ENCODE results near the gene SLC35B3.
"Not testable (repeated sequence)": the region's sequence is repeated elsewhere in the genome, so short reads cannot be mapped to it uniquely, and the experiment has no call there.

SLC35B3 gene

GRCh38 chr6:8435093-8435844 lies at the start of gene SLC35B3:
Gene SLC35B3 (minus strand): TSS chr6:8435545.
- Mint-ChIP-seq H3K27me3 (ENCODE audit: low read depth) (no peaks in the 10 kb centered on the region), H3K4me1 (ENCODE audit: low read depth) (peaks cover 33% of the 10 kb centered on the region), H3K36me3 (ENCODE audit: low read depth) (peaks cover 15% of the 10 kb centered on the region), H3K27ac (peak within 1 kb of the TSS; percentile 97), H3K9me3 (no peaks in the 10 kb centered on the region), H3K4me3 (peak within 1 kb of the TSS; percentile 94)
- peak; percentile 99 for DNase-seq (ENCODE audit: low spot score)

GRCh38 chr6:8483650-8484049 lies 48.3 kb upstream of the SLC35B3 start:
- Mint-ChIP-seq H3K9me3 (no peaks in the 10 kb centered on the region), H3K27me3 (ENCODE audit: low read depth) (no peaks in the 10 kb centered on the region), H3K36me3 (ENCODE audit: low read depth) (no peaks in the 10 kb centered on the region), H3K27ac (no peak overlapping the region), H3K4me3 (no peak overlapping the region), H3K4me1 (ENCODE audit: low read depth) (peaks cover 2% of the 10 kb centered on the region)
- DNase-seq (ENCODE audit: low spot score), result no peak

- no peak for DNase-seq (ENCODE audit: low spot score)
- Mint-ChIP-seq H3K27me3 (ENCODE audit: low read depth) (no peaks in the 10 kb centered on the region), H3K9me3 (no peaks in the 10 kb centered on the region), H3K27ac (no peak overlapping the region), H3K4me3 (no peak overlapping the region), H3K4me1 (ENCODE audit: low read depth) (peaks cover 2% of the 10 kb centered on the region), H3K36me3 (ENCODE audit: low read depth) (no peaks in the 10 kb centered on the region)
Observed at GRCh38 chr6:8481727-8482126, 46.4 kb upstream of the SLC35B3 start.

- no peak for DNase-seq (ENCODE audit: low spot score)
- H3K27ac Mint-ChIP-seq, result no peak overlapping the region
- no peaks in the 10 kb centered on the region for H3K36me3 Mint-ChIP-seq (ENCODE audit: low read depth)
- no peaks in the 10 kb centered on the region for H3K4me1 Mint-ChIP-seq (ENCODE audit: low read depth)
- no peak overlapping the region for H3K4me3 Mint-ChIP-seq
- H3K9me3 Mint-ChIP-seq, result no peaks in the 10 kb centered on the region
- no peaks in the 10 kb centered on the region for H3K27me3 Mint-ChIP-seq (ENCODE audit: low read depth)
Observed at GRCh38 chr6:8478418-8478817, 43.1 kb upstream of the SLC35B3 start.

GRCh38 chr6:8476656-8477055 lies 41.3 kb upstream of the SLC35B3 start:
- Mint-ChIP-seq H3K4me1 (ENCODE audit: low read depth) (no peaks in the 10 kb centered on the region), H3K27me3 (ENCODE audit: low read depth) (no peaks in the 10 kb centered on the region), H3K4me3 (no peak overlapping the region), H3K36me3 (ENCODE audit: low read depth) (no peaks in the 10 kb centered on the region), H3K27ac (no peak overlapping the region), H3K9me3 (no peaks in the 10 kb centered on the region)
- DNase-seq (ENCODE audit: low spot score), result no peak

GRCh38 chr6:8468552-8469356 lies 33.4 kb upstream of the SLC35B3 start:
- no peak overlapping the region for H3K27ac Mint-ChIP-seq
- DNase-seq (ENCODE audit: low spot score), result no peak
- H3K36me3 Mint-ChIP-seq (ENCODE audit: low read depth), result no peaks in the 10 kb centered on the region
- H3K4me3 Mint-ChIP-seq, result no peak overlapping the region
- no peaks in the 10 kb centered on the region for H3K9me3 Mint-ChIP-seq
- no peaks in the 10 kb centered on the region for H3K4me1 Mint-ChIP-seq (ENCODE audit: low read depth)
- H3K27me3 Mint-ChIP-seq (ENCODE audit: low read depth), result no peaks in the 10 kb centered on the region

- H3K4me3 Mint-ChIP-seq, result no peak overlapping the region
- no peaks in the 10 kb centered on the region for H3K36me3 Mint-ChIP-seq (ENCODE audit: low read depth)
- H3K27ac Mint-ChIP-seq, result no peak overlapping the region
- no peaks in the 10 kb centered on the region for H3K4me1 Mint-ChIP-seq (ENCODE audit: low read depth)
- no peaks in the 10 kb centered on the region for H3K9me3 Mint-ChIP-seq
- no peak for DNase-seq (ENCODE audit: low spot score)
- H3K27me3 Mint-ChIP-seq (ENCODE audit: low read depth), result no peaks in the 10 kb centered on the region
Observed at GRCh38 chr6:8462694-8463093, 27.3 kb upstream of the SLC35B3 start.

GRCh38 chr6:8462169-8462568 lies 26.8 kb upstream of the SLC35B3 start:
- H3K4me3 Mint-ChIP-seq, result no peak overlapping the region
- H3K27ac Mint-ChIP-seq, result no peak overlapping the region
- H3K4me1 Mint-ChIP-seq (ENCODE audit: low read depth), result no peaks in the 10 kb centered on the region
- H3K36me3 Mint-ChIP-seq (ENCODE audit: low read depth), result no peaks in the 10 kb centered on the region
- DNase-seq (ENCODE audit: low spot score), result no peak
- H3K9me3 Mint-ChIP-seq, result no peaks in the 10 kb centered on the region
- no peaks in the 10 kb centered on the region for H3K27me3 Mint-ChIP-seq (ENCODE audit: low read depth)

- Mint-ChIP-seq H3K27me3 (ENCODE audit: low read depth) (no peaks in the 10 kb centered on the region), H3K4me3 (no peak overlapping the region), H3K9me3 (no peaks in the 10 kb centered on the region), H3K36me3 (ENCODE audit: low read depth) (no peaks in the 10 kb centered on the region), H3K4me1 (ENCODE audit: low read depth) (no peaks in the 10 kb centered on the region), H3K27ac (no peak overlapping the region)
- no peak for DNase-seq (ENCODE audit: low spot score)
Observed at GRCh38 chr6:8446391-8446790, 11.0 kb upstream of the SLC35B3 start.

GRCh38 chr6:8445930-8446329 lies 10.6 kb upstream of the SLC35B3 start:
- DNase-seq (ENCODE audit: low spot score); H3K27me3 Mint-ChIP-seq (ENCODE audit: low read depth); H3K4me3 Mint-ChIP-seq; H3K36me3 Mint-ChIP-seq (ENCODE audit: low read depth); H3K27ac Mint-ChIP-seq; H3K4me1 Mint-ChIP-seq (ENCODE audit: low read depth); H3K9me3 Mint-ChIP-seq: not testable (repeated sequence)

- H3K9me3 Mint-ChIP-seq, result no peaks in the 10 kb centered on the region
- no peak overlapping the region for H3K27ac Mint-ChIP-seq
- no peak for DNase-seq (ENCODE audit: low spot score)
- H3K4me3 Mint-ChIP-seq, result no peak overlapping the region
- H3K36me3 Mint-ChIP-seq (ENCODE audit: low read depth), result no peaks in the 10 kb centered on the region
- no peaks in the 10 kb centered on the region for H3K27me3 Mint-ChIP-seq (ENCODE audit: low read depth)
- no peaks in the 10 kb centered on the region for H3K4me1 Mint-ChIP-seq (ENCODE audit: low read depth)
Observed at GRCh38 chr6:8442150-8442549, 6.8 kb upstream of the SLC35B3 start.

- H3K4me3 Mint-ChIP-seq, result no peak overlapping the region
Observed at GRCh38 chr6:8441452-8441851, 6.1 kb upstream of the SLC35B3 start.

GRCh38 chr6:8439601-8440268 lies 4.4 kb upstream of the SLC35B3 start:
- no peak for DNase-seq (ENCODE audit: low spot score)
- peaks cover 4% of the 10 kb centered on the region for H3K36me3 Mint-ChIP-seq (ENCODE audit: low read depth)
- H3K27ac Mint-ChIP-seq, result no peak overlapping the region
- H3K9me3 Mint-ChIP-seq, result no peaks in the 10 kb centered on the region
- peaks cover 11% of the 10 kb centered on the region for H3K4me1 Mint-ChIP-seq (ENCODE audit: low read depth)
- H3K27me3 Mint-ChIP-seq (ENCODE audit: low read depth), result no peaks in the 10 kb centered on the region
- no peak overlapping the region for H3K4me3 Mint-ChIP-seq

More at GRCh38 chr6:8441452-8441851, 6.1 kb upstream of the SLC35B3 start:
- H3K4me1 Mint-ChIP-seq (ENCODE audit: low read depth), result peaks cover 3% of the 10 kb centered on the region
- no peaks in the 10 kb centered on the region for H3K36me3 Mint-ChIP-seq (ENCODE audit: low read depth)
- DNase-seq (ENCODE audit: low spot score), result no peak
- no peaks in the 10 kb centered on the region for H3K27me3 Mint-ChIP-seq (ENCODE audit: low read depth)
- H3K9me3 Mint-ChIP-seq, result no peaks in the 10 kb centered on the region
- H3K27ac Mint-ChIP-seq, result no peak overlapping the region

- Mint-ChIP-seq H3K36me3 (ENCODE audit: low read depth) (peaks cover 10% of the 10 kb centered on the region), H3K9me3 (no peaks in the 10 kb centered on the region), H3K4me3 (no peak overlapping the region), H3K27me3 (ENCODE audit: low read depth) (no peaks in the 10 kb centered on the region), H3K27ac (no peak overlapping the region), H3K4me1 (ENCODE audit: low read depth) (peaks cover 23% of the 10 kb centered on the region)
- DNase-seq (ENCODE audit: low spot score), result no peak
Observed at GRCh38 chr6:8437813-8438212, 2.5 kb upstream of the SLC35B3 start.
